ENCODE measurements around the gene TMA7B.

TMA7B gene

GRCh38 chr22:39972641-39973040, 12.4 kb downstream of the TMA7B start:
- Mint-ChIP-seq H3K27me3 (ENCODE audit: low read depth) (no peaks in the 10 kb centered on the region), H3K4me1 (ENCODE audit: low read depth) (peaks cover 1% of the 10 kb centered on the region), H3K36me3 (ENCODE audit: low read depth) (peaks cover 70% of the 10 kb centered on the region), H3K4me3 (no peak overlapping the region), H3K27ac (no peak overlapping the region), H3K9me3 (no peaks in the 10 kb centered on the region)

- Mint-ChIP-seq H3K9me3 (no peaks in the 10 kb centered on the region), H3K4me3 (no peak overlapping the region), H3K27ac (no peak overlapping the region), H3K36me3 (ENCODE audit: low read depth) (peaks cover 67% of the 10 kb centered on the region), H3K27me3 (ENCODE audit: low read depth) (no peaks in the 10 kb centered on the region), H3K4me1 (ENCODE audit: low read depth) (no peaks in the 10 kb centered on the region)
Measured at GRCh38 chr22:39973656-39974055, 13.5 kb downstream of the TMA7B start.

DNA sequence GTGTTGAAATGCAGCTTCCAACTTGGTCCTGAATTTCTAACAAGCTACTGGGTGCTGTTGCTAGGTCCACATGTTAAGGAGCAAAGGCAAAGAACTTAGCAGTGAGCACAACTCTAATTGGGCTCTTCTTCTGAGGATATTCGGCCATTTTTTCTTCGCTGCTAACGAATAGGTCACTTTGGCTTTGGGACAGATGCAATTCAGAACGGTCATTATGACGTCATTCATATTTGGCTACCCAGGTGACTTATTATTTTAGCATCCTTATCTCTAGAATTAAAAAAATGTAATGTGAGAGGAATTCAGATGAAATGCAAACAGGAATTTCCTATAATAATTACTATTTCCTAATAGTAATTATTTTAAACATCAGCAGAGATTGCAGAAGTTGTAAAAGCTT, 13.9 kb downstream of the TMA7B start:
- H3K27ac Mint-ChIP-seq: no peak overlapping the region
- no peaks in the 10 kb centered on the region for H3K9me3 Mint-ChIP-seq
- H3K36me3 Mint-ChIP-seq (ENCODE audit: low read depth): peaks cover 63% of the 10 kb centered on the region
- no peak overlapping the region for H3K4me3 Mint-ChIP-seq
- no peaks in the 10 kb centered on the region for H3K27me3 Mint-ChIP-seq (ENCODE audit: low read depth)
- no peaks in the 10 kb centered on the region for H3K4me1 Mint-ChIP-seq (ENCODE audit: low read depth)

- Mint-ChIP-seq H3K36me3 (ENCODE audit: low read depth) (peaks cover 33% of the 10 kb centered on the region), H3K4me1 (ENCODE audit: low read depth) (peaks cover 5% of the 10 kb centered on the region), H3K27ac (no peak overlapping the region), H3K9me3 (no peaks in the 10 kb centered on the region), H3K4me3 (no peak overlapping the region), H3K27me3 (ENCODE audit: low read depth) (peaks cover 9% of the 10 kb centered on the region)
Measured at GRCh38 chr22:39979048-39979447, 18.9 kb downstream of the TMA7B start.

DNA sequence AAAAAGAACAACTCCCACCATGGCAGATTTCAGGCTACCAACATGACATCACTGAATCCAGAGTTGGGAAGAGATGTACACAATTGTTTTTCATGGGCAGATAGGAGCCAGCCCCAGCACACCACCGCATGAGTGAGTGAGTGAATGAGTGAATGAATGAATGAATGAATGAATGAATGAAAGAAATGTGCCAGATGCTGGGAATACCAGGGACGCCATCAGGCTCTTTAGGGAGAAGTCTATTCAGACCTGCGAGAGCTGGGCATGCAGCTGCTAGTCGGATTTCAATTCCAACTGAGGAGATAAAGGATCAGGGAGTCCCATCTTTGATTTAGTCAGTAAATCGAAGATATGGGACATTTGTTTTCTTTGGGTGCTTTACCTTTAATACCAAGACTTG, 19.3 kb downstream of the TMA7B start:
- H3K36me3 Mint-ChIP-seq (ENCODE audit: low read depth): peaks cover 33% of the 10 kb centered on the region
- H3K27me3 Mint-ChIP-seq (ENCODE audit: low read depth): peaks cover 10% of the 10 kb centered on the region
- H3K27ac Mint-ChIP-seq: no peak overlapping the region
- peaks cover 5% of the 10 kb centered on the region for H3K4me1 Mint-ChIP-seq (ENCODE audit: low read depth)
- no peak overlapping the region for H3K4me3 Mint-ChIP-seq
- H3K9me3 Mint-ChIP-seq: no peaks in the 10 kb centered on the region

DNA sequence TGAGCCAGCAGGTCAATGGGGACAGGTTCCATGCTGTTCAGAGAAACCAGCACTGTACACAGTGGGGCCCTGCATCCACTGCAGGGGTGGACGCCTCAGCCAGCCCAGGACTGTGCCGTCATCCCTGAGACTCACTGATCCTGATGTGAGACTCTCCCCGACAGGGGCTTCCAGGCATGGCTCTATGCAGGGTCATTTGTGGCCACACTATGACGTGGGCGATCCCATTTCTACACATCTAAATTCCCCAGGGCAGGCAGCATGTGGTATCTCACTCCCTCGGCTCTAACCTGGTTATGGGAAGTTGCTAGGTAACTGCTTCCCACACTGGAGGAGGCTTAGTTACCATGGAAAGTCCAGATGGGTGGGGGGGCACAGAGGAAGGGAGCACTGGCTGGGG, 20.4 kb downstream of the TMA7B start:
- H3K27me3 Mint-ChIP-seq (ENCODE audit: low read depth): peaks cover 14% of the 10 kb centered on the region

DNA sequence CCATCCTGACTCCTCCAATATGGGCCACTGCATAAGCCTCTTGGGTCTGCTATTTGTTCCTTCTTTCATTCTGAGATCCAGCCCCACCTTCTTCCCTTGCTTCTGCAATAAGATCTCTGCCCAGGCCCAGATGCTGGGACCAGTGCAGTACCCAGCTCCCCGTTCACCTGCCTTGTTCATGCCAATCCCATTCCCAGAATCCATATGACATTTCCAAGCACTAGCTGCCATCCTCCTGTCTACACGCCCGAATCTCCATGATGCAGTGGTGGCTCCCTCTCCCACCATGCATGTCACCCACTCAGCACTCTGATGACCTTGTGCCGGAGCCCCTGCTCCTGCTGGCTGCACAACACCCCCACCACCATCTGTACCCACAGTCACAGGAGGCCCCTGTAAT, 23.1 kb downstream of the TMA7B start:
- no peaks in the 10 kb centered on the region for H3K9me3 Mint-ChIP-seq
- peaks cover 17% of the 10 kb centered on the region for H3K27me3 Mint-ChIP-seq (ENCODE audit: low read depth)

More for the DNA sequence above, 20.4 kb downstream of the TMA7B start:
- Mint-ChIP-seq H3K27ac (no peak overlapping the region), H3K4me3 (no peak overlapping the region), H3K4me1 (ENCODE audit: low read depth) (peaks cover 10% of the 10 kb centered on the region), H3K9me3 (no peaks in the 10 kb centered on the region), H3K36me3 (ENCODE audit: low read depth) (peaks cover 30% of the 10 kb centered on the region)

DNA sequence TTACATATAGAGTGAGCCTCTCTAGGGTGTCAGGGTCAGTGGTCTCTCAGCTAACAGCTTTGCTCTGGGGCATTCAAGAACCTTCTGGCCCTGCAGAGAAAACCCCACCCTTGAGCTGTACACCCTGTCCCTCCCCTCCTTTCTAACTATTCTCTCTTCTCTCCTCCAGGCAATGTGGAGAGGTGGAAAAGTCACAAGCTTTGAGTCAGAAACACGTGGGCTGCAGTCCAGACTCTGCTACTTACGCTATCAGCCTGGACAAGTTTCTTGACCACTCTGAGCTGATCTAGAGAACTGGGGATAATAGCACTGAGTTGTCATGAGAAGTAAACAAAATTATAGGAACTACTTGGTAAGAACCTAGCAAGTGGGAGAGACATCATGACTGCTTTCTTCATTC, 23.8 kb downstream of the TMA7B start:
- H3K4me1 Mint-ChIP-seq (ENCODE audit: low read depth): peaks cover 17% of the 10 kb centered on the region
- no peaks in the 10 kb centered on the region for H3K9me3 Mint-ChIP-seq
- no peak overlapping the region for H3K27ac Mint-ChIP-seq
- peaks cover 23% of the 10 kb centered on the region for H3K27me3 Mint-ChIP-seq (ENCODE audit: low read depth)
- peaks cover 12% of the 10 kb centered on the region for H3K36me3 Mint-ChIP-seq (ENCODE audit: low read depth)
- H3K4me3 Mint-ChIP-seq: no peak overlapping the region

More for the DNA sequence above, 23.1 kb downstream of the TMA7B start:
- no peak overlapping the region for H3K4me3 Mint-ChIP-seq
- H3K4me1 Mint-ChIP-seq (ENCODE audit: low read depth): peaks cover 17% of the 10 kb centered on the region
- peaks cover 12% of the 10 kb centered on the region for H3K36me3 Mint-ChIP-seq (ENCODE audit: low read depth)
- H3K27ac Mint-ChIP-seq: no peak overlapping the region

GRCh38 chr22:39984746-39985145, 24.5 kb downstream of the TMA7B start:
- no peaks in the 10 kb centered on the region for H3K9me3 Mint-ChIP-seq
- H3K27me3 Mint-ChIP-seq (ENCODE audit: low read depth): peaks cover 28% of the 10 kb centered on the region
- peaks cover 17% of the 10 kb centered on the region for H3K4me1 Mint-ChIP-seq (ENCODE audit: low read depth)
- no peak overlapping the region for H3K27ac Mint-ChIP-seq
- H3K4me3 Mint-ChIP-seq: no peak overlapping the region
- H3K36me3 Mint-ChIP-seq (ENCODE audit: low read depth): peaks cover 9% of the 10 kb centered on the region

DNA sequence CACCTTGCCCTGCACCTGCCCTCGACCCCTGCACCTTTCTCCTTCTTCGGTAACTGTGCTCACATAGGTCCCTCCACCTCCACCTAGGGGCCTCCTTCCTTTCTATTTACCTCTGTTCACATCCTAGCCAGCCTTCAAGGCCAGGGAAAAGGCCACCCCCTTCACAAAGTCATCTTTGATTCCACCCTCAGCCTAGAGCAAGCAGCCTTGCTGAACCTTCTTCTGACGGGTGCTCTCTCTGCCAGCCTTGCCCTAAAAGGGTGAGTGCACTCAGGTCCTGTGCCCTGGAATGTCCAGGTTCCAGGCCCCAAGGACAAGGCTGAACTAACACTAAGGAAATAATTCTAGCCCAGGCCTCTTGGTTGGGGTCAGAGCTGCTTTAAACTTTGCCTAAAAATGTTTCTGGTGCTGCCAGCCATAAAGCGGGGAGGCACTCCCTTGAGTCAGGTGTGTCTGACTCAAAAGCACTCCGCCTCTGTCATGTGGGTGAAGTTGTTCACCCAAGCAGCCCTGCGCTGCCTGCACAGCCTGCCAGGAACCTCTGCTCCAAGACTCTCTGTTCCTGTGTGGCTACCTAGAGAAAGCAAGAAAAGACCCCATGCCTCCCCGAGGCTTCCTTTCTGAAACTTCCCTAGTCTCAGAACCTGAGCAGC, 25.3 kb downstream of the TMA7B start:
- no peak overlapping the region for H3K4me3 Mint-ChIP-seq
- H3K36me3 Mint-ChIP-seq (ENCODE audit: low read depth): peaks cover 5% of the 10 kb centered on the region
- peaks cover 28% of the 10 kb centered on the region for H3K27me3 Mint-ChIP-seq (ENCODE audit: low read depth)
- H3K9me3 Mint-ChIP-seq: no peaks in the 10 kb centered on the region
- peaks cover 12% of the 10 kb centered on the region for H3K4me1 Mint-ChIP-seq (ENCODE audit: low read depth)
- no peak overlapping the region for H3K27ac Mint-ChIP-seq

DNA sequence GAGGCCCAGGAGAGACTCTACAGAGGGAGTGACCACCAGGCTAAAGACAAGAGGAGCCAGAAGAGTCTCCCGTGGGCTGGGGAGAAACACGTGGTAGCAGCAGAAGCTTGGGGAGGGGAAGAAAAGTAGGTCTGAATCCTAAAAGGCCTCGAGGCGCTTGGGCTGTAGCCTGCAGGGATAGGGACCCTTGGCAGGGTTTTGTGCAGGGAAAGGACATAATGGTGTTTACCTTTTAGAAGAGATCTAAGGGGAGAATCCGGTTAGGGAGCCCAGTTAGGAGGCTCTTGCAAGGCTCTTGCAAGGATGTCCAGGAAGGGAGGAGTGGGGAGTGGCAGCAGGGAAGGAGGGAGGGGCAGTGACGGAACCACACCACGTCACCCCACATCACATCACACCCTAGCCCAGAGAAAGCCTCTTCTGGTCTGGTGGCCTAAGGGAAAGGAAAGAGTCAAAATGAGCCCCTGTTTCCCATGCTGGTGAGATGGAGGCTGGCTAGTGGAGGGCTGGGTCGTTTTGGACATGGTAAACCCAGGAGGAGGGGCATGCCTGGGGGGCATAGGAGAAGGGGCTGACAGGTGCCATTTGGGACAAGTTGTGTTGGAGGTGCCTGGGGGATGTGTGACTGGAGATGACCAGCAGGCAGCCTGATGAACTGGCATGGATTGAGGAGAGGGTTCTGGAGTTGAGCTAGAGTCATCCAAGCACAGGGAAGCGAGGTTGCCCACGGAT, 28.4 kb downstream of the TMA7B start:
- Mint-ChIP-seq H3K4me1 (ENCODE audit: low read depth) (peaks cover 12% of the 10 kb centered on the region), H3K27ac (no peak overlapping the region), H3K4me3 (no peak overlapping the region), H3K27me3 (ENCODE audit: low read depth) (peaks cover 44% of the 10 kb centered on the region), H3K36me3 (ENCODE audit: low read depth) (peaks cover 5% of the 10 kb centered on the region), H3K9me3 (no peaks in the 10 kb centered on the region)

DNA sequence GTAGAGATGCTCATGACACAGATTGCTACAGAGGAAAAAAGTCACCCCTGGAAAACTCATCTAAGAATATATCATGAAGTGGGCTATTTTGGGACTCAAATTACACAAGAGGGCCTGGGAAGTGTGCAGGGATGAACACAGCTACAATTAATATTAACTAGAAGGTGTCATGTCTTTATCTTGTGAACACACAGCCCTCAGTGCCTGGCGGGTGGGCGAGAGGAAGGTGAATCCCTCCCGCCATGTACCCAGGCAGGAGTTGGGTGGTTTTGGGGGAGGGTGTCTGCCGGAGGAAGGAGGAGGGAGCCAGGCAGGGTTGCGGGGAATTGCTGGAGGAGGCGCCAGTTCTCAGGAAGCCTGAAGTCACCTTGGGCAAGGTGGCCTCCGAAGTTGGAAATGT, 29.4 kb downstream of the TMA7B start:
- no peaks in the 10 kb centered on the region for H3K9me3 Mint-ChIP-seq
- H3K27me3 Mint-ChIP-seq (ENCODE audit: low read depth): peaks cover 46% of the 10 kb centered on the region
- H3K4me1 Mint-ChIP-seq (ENCODE audit: low read depth): peaks cover 17% of the 10 kb centered on the region
- peaks cover 5% of the 10 kb centered on the region for H3K36me3 Mint-ChIP-seq (ENCODE audit: low read depth)
- H3K27ac Mint-ChIP-seq: no peak overlapping the region
- no peak overlapping the region for H3K4me3 Mint-ChIP-seq

DNA sequence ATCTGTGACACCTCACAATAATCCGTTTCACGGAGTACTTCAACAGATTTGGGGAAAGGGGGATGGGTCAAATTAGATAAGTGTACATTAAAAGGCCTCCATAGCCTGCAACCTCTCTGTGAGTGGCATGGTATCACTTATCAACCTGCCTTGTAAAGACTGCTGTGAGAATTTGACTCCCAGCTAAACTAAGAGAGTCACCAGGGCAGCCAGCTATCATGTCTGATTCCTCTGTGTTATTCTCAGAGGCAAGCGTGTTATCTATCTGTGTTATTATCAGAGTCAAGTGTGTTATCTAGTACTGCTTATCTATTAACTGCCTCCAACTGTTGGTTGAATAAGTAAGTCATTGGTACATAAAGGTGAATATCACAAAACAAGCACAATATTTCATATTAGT, 30.5 kb downstream of the TMA7B start:
- peaks cover 11% of the 10 kb centered on the region for H3K4me1 Mint-ChIP-seq (ENCODE audit: low read depth)
- no peak overlapping the region for H3K4me3 Mint-ChIP-seq
- no peak overlapping the region for H3K27ac Mint-ChIP-seq
- no peaks in the 10 kb centered on the region for H3K9me3 Mint-ChIP-seq
- peaks cover 44% of the 10 kb centered on the region for H3K27me3 Mint-ChIP-seq (ENCODE audit: low read depth)
- H3K36me3 Mint-ChIP-seq (ENCODE audit: low read depth): no peaks in the 10 kb centered on the region

GRCh38 chr22:39991159-39991860, 31.1 kb downstream of the TMA7B start:
- Mint-ChIP-seq H3K36me3 (ENCODE audit: low read depth) (no peaks in the 10 kb centered on the region), H3K27me3 (ENCODE audit: low read depth) (peaks cover 50% of the 10 kb centered on the region), H3K4me1 (ENCODE audit: low read depth) (peaks cover 6% of the 10 kb centered on the region), H3K27ac (no peak overlapping the region), H3K4me3 (no peak overlapping the region), H3K9me3 (no peaks in the 10 kb centered on the region)
